Sciatic nerve (tissue), 1 donor: ENCODE data around the gene PLP2. TPM values are rescaled to one million over a fixed set of nuclear protein-coding genes. Genes with fewer than 3 reads are reported as not detected.

Experiments
- total RNA-seq: library from RNA; stranded (reverse); fragmentation: NEBNext Ultra II Directional; extraction: Animal tissue kit (Norgen Biotek cat#: 25700); gene quantifications from one replicate; pipeline ENCODE4 v1.2.1, GENCODE V29; 2021
- donor health status: DM: no; HTN: no; CAD: no.

The PLP2 gene
- total RNA-seq, 1 donor from 2014 or later = 103 TPM

Other genes with a start within 250 kb of the PLP2 start
- 50.5 TPM for gene OTUD5, start 214.3 kb upstream of the PLP2 start, total RNA-seq
- 2.5 TPM for gene KCND1, start 200.1 kb upstream of the PLP2 start, total RNA-seq
- gene GRIPAP1, start 169.6 kb upstream of the PLP2 start, total RNA-seq = 53.5 TPM
- 69.0 TPM for gene TFE3, start 128.5 kb upstream of the PLP2 start, total RNA-seq
- gene CCDC120, start 112.9 kb upstream of the PLP2 start, total RNA-seq = 7.9 TPM
- gene PRAF2, start 97.9 kb upstream of the PLP2 start, total RNA-seq = 29.6 TPM
- 70.9 TPM for gene WDR45, start 92.0 kb upstream of the PLP2 start, total RNA-seq
- 20.5 TPM for gene GPKOW, start 48.2 kb upstream of the PLP2 start, total RNA-seq
- 1.0 TPM for gene MAGIX, start 9.1 kb upstream of the PLP2 start, total RNA-seq
- 9.9 TPM for gene PRICKLE3, start 14.5 kb downstream of the PLP2 start, total RNA-seq
- gene SYP, start 28.3 kb downstream of the PLP2 start, total RNA-seq = 4.2 TPM
- 0.22 TPM for gene CACNA1F, start 61.4 kb downstream of the PLP2 start, total RNA-seq
- gene CCDC22, start 63.6 kb downstream of the PLP2 start, total RNA-seq = 12.3 TPM
- gene FOXP3, start 92.8 kb downstream of the PLP2 start, total RNA-seq = 0.13 TPM
- 9.9 TPM for gene PPP1R3F, start 97.9 kb downstream of the PLP2 start, total RNA-seq
- not detected for gene GAGE10, start 131.7 kb downstream of the PLP2 start, total RNA-seq
- gene GAGE12J, start 150.1 kb downstream of the PLP2 start, total RNA-seq = not detected
- gene GAGE13, start 159.7 kb downstream of the PLP2 start, total RNA-seq = not detected